ENCODE results near the gene PACS2.
"Not testable (repeated sequence)": the region's sequence is repeated elsewhere in the genome, so short reads cannot be mapped to it uniquely, and the experiment has no call there.

The PACS2 gene

DNA sequence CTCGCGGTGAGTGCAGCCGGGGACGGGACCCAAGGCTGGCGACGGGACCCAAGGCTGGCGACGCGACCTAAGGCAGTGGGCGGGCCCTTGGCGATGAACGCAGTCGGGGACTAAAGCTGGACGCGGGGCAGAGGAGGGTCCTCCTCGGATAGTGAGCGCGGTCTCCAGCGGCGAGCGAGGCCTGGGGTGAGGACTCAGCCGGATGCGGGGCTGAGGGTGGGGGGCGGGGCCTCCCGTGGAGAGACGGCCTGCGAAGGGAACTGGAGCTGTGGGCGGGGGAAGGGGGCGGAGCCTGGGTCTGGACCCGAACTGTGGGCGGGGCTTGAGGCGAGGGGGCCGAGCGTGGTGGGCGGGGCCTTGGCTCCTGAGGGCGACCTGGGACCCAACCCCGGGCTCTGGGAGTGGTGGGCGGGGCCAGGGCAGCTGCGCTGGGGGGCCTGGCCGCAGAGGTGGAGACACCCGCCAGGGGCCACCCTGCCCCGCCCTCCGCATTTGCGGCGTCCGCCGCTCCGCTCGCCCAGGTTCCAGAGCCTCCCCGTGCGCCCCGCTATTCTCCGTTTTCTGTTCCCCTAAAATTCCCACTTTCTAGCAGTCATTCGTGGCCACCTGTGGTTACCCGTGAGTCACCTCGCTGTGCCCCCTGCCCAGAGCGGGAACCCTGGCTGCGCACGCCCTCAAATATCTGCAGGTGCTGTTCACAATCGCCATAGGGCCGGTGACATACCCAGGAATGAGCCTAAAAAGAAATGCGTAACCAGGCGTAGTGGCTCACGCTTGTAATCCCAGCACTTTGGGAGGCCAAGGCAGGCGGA, 13.2 kb upstream of the PACS2 start:
- Histone ChIP-seq H3K27ac (peak overlapping the region; percentile 85), H3K4me3 (ENCODE audit: low read depth, low read length) (peak overlapping the region; percentile 80), H3K36me3 (no peaks in the 10 kb centered on the region; the same call in 1 of the 2 replicates), H3K9me3 (ENCODE audit: severe bottlenecking) (no peaks in the 10 kb centered on the region), H3K27me3 (ENCODE audit: insufficient read depth, low read depth, severe bottlenecking) (no peaks in the 10 kb centered on the region)
- DNase-seq, result peak; percentile 97
- TF ChIP-seq, protein P1, sequence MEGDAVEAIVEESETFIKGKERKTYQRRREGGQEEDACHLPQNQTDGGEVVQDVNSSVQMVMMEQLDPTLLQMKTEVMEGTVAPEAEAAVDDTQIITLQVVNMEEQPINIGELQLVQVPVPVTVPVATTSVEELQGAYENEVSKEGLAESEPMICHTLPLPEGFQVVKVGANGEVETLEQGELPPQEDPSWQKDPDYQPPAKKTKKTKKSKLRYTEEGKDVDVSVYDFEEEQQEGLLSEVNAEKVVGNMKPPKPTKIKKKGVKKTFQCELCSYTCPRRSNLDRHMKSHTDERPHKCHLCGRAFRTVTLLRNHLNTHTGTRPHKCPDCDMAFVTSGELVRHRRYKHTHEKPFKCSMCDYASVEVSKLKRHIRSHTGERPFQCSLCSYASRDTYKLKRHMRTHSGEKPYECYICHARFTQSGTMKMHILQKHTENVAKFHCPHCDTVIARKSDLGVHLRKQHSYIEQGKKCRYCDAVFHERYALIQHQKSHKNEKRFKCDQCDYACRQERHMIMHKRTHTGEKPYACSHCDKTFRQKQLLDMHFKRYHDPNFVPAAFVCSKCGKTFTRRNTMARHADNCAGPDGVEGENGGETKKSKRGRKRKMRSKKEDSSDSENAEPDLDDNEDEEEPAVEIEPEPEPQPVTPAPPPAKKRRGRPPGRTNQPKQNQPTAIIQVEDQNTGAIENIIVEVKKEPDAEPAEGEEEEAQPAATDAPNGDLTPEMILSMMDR (IDR thresholded peaks at IDR 0.05; ENCODE audit: low read depth, low read length), result no peak

DNA sequence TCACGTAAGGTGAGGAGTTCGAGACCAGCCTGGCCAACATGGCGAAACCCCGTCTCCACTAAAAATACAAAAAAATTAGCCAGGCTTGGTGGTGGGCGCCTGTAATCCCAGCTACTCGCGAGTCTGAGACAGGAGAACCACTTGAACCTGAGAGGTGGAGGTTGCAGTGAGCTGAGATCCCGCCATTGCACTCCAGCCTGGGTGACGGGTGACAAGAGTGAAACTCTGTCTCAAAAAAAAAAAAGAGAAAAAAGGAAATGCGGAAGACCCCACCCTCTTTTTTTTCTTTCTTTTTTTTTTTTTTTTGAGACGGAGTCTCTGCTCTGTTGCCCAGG, 12.7 kb upstream of the PACS2 start:
- not testable (repeated sequence) for DNase-seq; H3K4me3 ChIP-seq (ENCODE audit: low read depth, low read length); H3K36me3 ChIP-seq; H3K27me3 ChIP-seq (ENCODE audit: insufficient read depth, low read depth, severe bottlenecking); H3K9me3 ChIP-seq (ENCODE audit: severe bottlenecking); H3K27ac ChIP-seq

DNA sequence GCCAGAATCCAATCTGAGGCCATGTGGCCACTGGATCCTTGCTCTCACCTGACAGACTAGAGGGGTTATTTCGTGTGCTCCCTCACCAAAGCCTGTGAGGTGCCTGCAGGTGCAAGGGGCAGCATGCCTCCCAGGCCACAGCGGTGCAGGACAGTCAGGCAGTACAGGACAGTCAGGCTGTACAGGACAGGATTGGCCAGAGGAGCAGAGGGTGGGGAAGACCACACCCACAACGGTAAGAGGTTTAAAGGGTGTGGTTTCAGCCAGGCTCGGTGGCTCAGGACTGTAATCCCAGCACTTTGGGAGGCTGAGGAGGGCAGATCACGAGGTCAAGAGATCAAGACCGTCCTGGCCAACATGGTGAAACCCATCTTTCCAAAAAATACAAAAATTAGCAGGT, 10.6 kb upstream of the PACS2 start:
- TF ChIP-seq, protein P1 (IDR thresholded peaks at IDR 0.05; ENCODE audit: low read depth, low read length), result no peak
- H3K27ac ChIP-seq, result no peak overlapping the region
- no peaks in the 10 kb centered on the region for H3K27me3 ChIP-seq (ENCODE audit: insufficient read depth, low read depth, severe bottlenecking)
- H3K36me3 ChIP-seq, result no peaks in the 10 kb centered on the region; the same call in 1 of the 2 replicates
- no peaks in the 10 kb centered on the region for H3K9me3 ChIP-seq (ENCODE audit: severe bottlenecking)
- DNase-seq, result peak; percentile 66
- no peak overlapping the region for H3K4me3 ChIP-seq (ENCODE audit: low read depth, low read length)

DNA sequence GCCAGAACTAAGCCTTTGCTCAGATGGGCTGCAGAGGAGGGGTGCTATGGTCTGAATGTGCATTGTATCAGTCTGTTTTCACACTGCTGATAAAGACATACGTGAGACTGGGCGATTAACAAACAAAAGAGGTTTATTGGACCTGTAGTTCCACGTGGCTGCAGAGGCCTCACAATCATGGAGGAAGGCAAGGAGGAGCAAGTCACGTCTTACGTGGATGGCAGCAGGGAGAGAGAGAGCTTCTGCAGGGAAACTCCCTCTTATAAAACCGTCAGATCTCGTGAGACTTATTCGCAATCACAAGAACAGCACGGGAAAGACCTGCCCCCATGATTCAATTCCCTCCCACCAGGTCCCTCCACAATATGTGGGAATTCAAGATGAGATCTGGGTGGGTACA, 10.0 kb upstream of the PACS2 start:
- H3K9me3 ChIP-seq (ENCODE audit: severe bottlenecking), result no peaks in the 10 kb centered on the region
- no peaks in the 10 kb centered on the region for H3K27me3 ChIP-seq (ENCODE audit: insufficient read depth, low read depth, severe bottlenecking)
- no peak overlapping the region for H3K4me3 ChIP-seq (ENCODE audit: low read depth, low read length)
- H3K27ac ChIP-seq, result no peak overlapping the region
- DNase-seq, result no peak
- TF ChIP-seq, protein P1 (IDR thresholded peaks at IDR 0.05; ENCODE audit: low read depth, low read length), result no peak
- H3K36me3 ChIP-seq, result no peaks in the 10 kb centered on the region; the same call in 1 of the 2 replicates

DNA sequence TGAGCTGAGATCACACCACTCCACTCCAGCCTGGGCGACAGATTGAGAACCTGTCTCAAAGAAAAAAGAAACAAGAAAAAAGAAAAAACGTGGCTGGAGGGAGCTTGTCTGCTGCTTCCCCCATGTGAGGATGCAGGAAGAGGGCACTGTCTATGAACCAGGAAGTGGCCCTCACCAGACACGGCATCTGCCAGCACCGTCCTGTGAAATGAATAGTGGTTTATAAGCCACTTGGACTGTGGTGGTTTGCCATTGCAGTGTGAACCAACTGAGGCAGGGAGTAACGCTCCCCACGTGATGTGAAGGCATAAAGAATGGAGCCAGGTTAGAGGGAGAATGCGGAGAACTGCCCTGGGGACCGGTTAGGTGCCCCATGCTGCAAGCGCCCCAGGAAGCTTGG, 9.2 kb upstream of the PACS2 start:
- Histone ChIP-seq H3K36me3 (no peaks in the 10 kb centered on the region), H3K27me3 (ENCODE audit: insufficient read depth, low read depth, severe bottlenecking) (no peaks in the 10 kb centered on the region), H3K9me3 (ENCODE audit: severe bottlenecking) (no peaks in the 10 kb centered on the region), H3K4me3 (ENCODE audit: low read depth, low read length) (no peak overlapping the region), H3K27ac (no peak overlapping the region)
- TF ChIP-seq, protein P1 (IDR thresholded peaks at IDR 0.05; ENCODE audit: low read depth, low read length), result no peak
- no peak for DNase-seq

DNA sequence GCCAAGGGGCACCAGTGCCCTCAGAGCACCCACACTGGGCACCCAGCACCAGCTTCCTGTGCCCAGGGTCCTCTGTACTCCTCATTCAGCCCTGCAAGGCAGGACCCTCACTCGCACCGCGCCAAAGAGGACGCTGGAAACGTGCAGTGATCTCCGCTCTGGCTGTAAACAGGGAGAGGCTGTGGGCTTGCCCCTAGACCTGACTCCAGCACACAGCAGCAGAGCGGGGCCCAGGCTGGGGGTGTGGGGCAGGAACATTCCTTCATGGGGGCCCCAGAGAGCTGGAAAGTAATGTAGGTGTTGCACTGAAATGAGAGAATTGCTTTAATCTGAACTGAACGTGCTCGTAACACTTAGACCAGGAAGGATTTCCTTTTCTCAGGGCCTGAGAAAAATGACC, 8.8 kb upstream of the PACS2 start:
- DNase-seq, result no peak
- Histone ChIP-seq H3K27ac (no peak overlapping the region), H3K27me3 (ENCODE audit: insufficient read depth, low read depth, severe bottlenecking) (no peaks in the 10 kb centered on the region), H3K9me3 (ENCODE audit: severe bottlenecking) (no peaks in the 10 kb centered on the region), H3K4me3 (ENCODE audit: low read depth, low read length) (no peak overlapping the region), H3K36me3 (no peaks in the 10 kb centered on the region)
- TF ChIP-seq, protein P1 (IDR thresholded peaks at IDR 0.05; ENCODE audit: low read depth, low read length), result no peak
